T-helper 17 cell (primary cell): Measurements from ENCODE around the gene PADI4. TPM values are rescaled to one million over a fixed set of nuclear protein-coding genes. Genes with fewer than 3 reads are reported as not detected.

ENCODE experiments used
- ATAC-seq: fragments of 150-1000 bp; cut with Tn5 transposase; 2 replicates; pipeline ENCODE4 v1.10.0; 2021; ENCODE audit warnings: mild to moderate bottlenecking, moderate library complexity
- DNase-seq, 3 donors: peaks; one replicate each; pipeline versions ENCODE4 v3.0.0 to v3.0.0-alpha.2; 2020 to 2021
- H3K9me3 ChIP-seq: one replicate; pipeline ENCODE4 v1.7.0; 2013; ENCODE audit warnings: low read length, mild to moderate bottlenecking; ENCODE audit not compliant: control insufficient read depth, poor library complexity, severe bottlenecking
- H3K27ac Mint-ChIP-seq: one replicate; pipeline ENCODE4 v1.8.0; 2022; ENCODE audit warnings: mild to moderate bottlenecking, moderate library complexity, mixed read lengths
- H3K27me3 Mint-ChIP-seq: one replicate; pipeline ENCODE4 v1.8.0; 2022; ENCODE audit warnings: mixed read lengths
- H3K36me3 Mint-ChIP-seq: one replicate; pipeline ENCODE4 v1.8.0; 2022; ENCODE audit warnings: low read depth, mixed read lengths
- H3K4me1 Mint-ChIP-seq: one replicate; pipeline ENCODE4 v1.8.0; 2022; ENCODE audit warnings: mild to moderate bottlenecking, mixed read lengths
- H3K4me3 Mint-ChIP-seq: one replicate; pipeline ENCODE4 v1.8.0; 2022; ENCODE audit warnings: mild to moderate bottlenecking, moderate library complexity, mixed read lengths
- total RNA-seq, 4 donors: library from RNA in 2 of 4; stranded (reverse) in 2 of 4; gene quantifications; one replicate each; pipeline ENCODE4 v1.2.3 and lab custom pipeline; 2022 to 2026

PADI4 gene
- total RNA-seq, 2 donors from 2014 or later: 1.5 to 1.6 TPM

GRCh38 chr1:17292299-17293160 lies 15.5 kb upstream of the PADI4 start:
- Mint-ChIP-seq H3K27me3 (peaks cover 40% of the 10 kb centered on the region), H3K27ac (no peak overlapping the region)
- ATAC-seq: no peak

GRCh38 chr1:17293681-17294425 lies 14.1 kb upstream of the PADI4 start:
- H3K9me3 ChIP-seq: no peaks in the 10 kb centered on the region
- ATAC-seq (no peak), DNase-seq (no peak)
- H3K27me3 Mint-ChIP-seq: peaks cover 35% of the 10 kb centered on the region
- H3K36me3 Mint-ChIP-seq: no peaks in the 10 kb centered on the region
- no peaks in the 10 kb centered on the region for H3K4me1 Mint-ChIP-seq
- H3K4me3 Mint-ChIP-seq: no peak overlapping the region
- peak overlapping the region; percentile 27 for H3K27ac Mint-ChIP-seq

More at GRCh38 chr1:17292299-17293160, 15.5 kb upstream of the PADI4 start:
- no peak overlapping the region for H3K4me3 Mint-ChIP-seq
- no peaks in the 10 kb centered on the region for H3K36me3 Mint-ChIP-seq
- no peaks in the 10 kb centered on the region for H3K4me1 Mint-ChIP-seq
- DNase-seq: no peak
- no peaks in the 10 kb centered on the region for H3K9me3 ChIP-seq

- Mint-ChIP-seq H3K36me3 (no peaks in the 10 kb centered on the region), H3K27ac (no peak overlapping the region)
- no peak for ATAC-seq
Measured at GRCh38 chr1:17295292-17295691, 12.7 kb upstream of the PADI4 start.

GRCh38 chr1:17296086-17296485 lies 11.9 kb upstream of the PADI4 start:
- no peaks in the 10 kb centered on the region for H3K4me1 Mint-ChIP-seq
- H3K4me3 Mint-ChIP-seq: no peak overlapping the region
- peaks cover 28% of the 10 kb centered on the region for H3K27me3 Mint-ChIP-seq
- H3K27ac Mint-ChIP-seq: no peak overlapping the region
- no peaks in the 10 kb centered on the region for H3K36me3 Mint-ChIP-seq
- H3K9me3 ChIP-seq: no peaks in the 10 kb centered on the region
- DNase-seq (no peak), ATAC-seq (no peak)

More at GRCh38 chr1:17295292-17295691, 12.7 kb upstream of the PADI4 start:
- Mint-ChIP-seq H3K27me3 (peaks cover 35% of the 10 kb centered on the region), H3K4me1 (no peaks in the 10 kb centered on the region), H3K4me3 (no peak overlapping the region)
- H3K9me3 ChIP-seq: no peaks in the 10 kb centered on the region
- DNase-seq: no peak

GRCh38 chr1:17297991-17298390 lies 10.0 kb upstream of the PADI4 start:
- Mint-ChIP-seq H3K4me3 (no peak overlapping the region), H3K36me3 (no peaks in the 10 kb centered on the region)

GRCh38 chr1:17301767-17302166 lies 6.2 kb upstream of the PADI4 start:
- DNase-seq (no peak), ATAC-seq (no peak)
- H3K36me3 Mint-ChIP-seq: no peaks in the 10 kb centered on the region
- H3K27ac Mint-ChIP-seq: no peak overlapping the region
- H3K4me1 Mint-ChIP-seq: peaks cover 3% of the 10 kb centered on the region
- H3K4me3 Mint-ChIP-seq: no peak overlapping the region
- peaks cover 17% of the 10 kb centered on the region for H3K27me3 Mint-ChIP-seq
- no peaks in the 10 kb centered on the region for H3K9me3 ChIP-seq

More at GRCh38 chr1:17297991-17298390, 10.0 kb upstream of the PADI4 start:
- no peaks in the 10 kb centered on the region for H3K9me3 ChIP-seq
- ATAC-seq (no peak), DNase-seq (no peak)
- Mint-ChIP-seq H3K27ac (no peak overlapping the region), H3K4me1 (no peaks in the 10 kb centered on the region), H3K27me3 (peaks cover 23% of the 10 kb centered on the region)

GRCh38 chr1:17304151-17304825 lies 3.7 kb upstream of the PADI4 start:
- peaks cover 3% of the 10 kb centered on the region for H3K4me1 Mint-ChIP-seq
- no peaks in the 10 kb centered on the region for H3K9me3 ChIP-seq
- ATAC-seq (no peak), DNase-seq (no peak)
- no peak overlapping the region for H3K4me3 Mint-ChIP-seq
- peaks cover 41% of the 10 kb centered on the region for H3K27me3 Mint-ChIP-seq
- H3K27ac Mint-ChIP-seq: no peak overlapping the region
- H3K36me3 Mint-ChIP-seq: peaks cover 2% of the 10 kb centered on the region

GRCh38 chr1:17304826-17305175 lies 3.2 kb upstream of the PADI4 start:
- Mint-ChIP-seq H3K4me3 (no peak overlapping the region), H3K27ac (no peak overlapping the region), H3K36me3 (peaks cover 2% of the 10 kb centered on the region), H3K27me3 (peaks cover 46% of the 10 kb centered on the region), H3K4me1 (peaks cover 3% of the 10 kb centered on the region)
- H3K9me3 ChIP-seq: no peaks in the 10 kb centered on the region
- ATAC-seq (no peak), DNase-seq (no peak)

- H3K36me3 Mint-ChIP-seq: peaks cover 7% of the 10 kb centered on the region
- peaks cover 54% of the 10 kb centered on the region for H3K27me3 Mint-ChIP-seq
- DNase-seq (no peak), ATAC-seq (no peak)
- H3K4me1 Mint-ChIP-seq: peaks cover 3% of the 10 kb centered on the region
- no peak overlapping the region for H3K27ac Mint-ChIP-seq
- H3K9me3 ChIP-seq: no peaks in the 10 kb centered on the region
- H3K4me3 Mint-ChIP-seq: no peak overlapping the region
Measured at GRCh38 chr1:17305576-17306095, 2.4 kb upstream of the PADI4 start.

- H3K9me3 ChIP-seq: no peaks in the 10 kb centered on the region
- ATAC-seq (no peak), DNase-seq (no peak)
- H3K4me3 Mint-ChIP-seq: no peak overlapping the region
- peaks cover 54% of the 10 kb centered on the region for H3K27me3 Mint-ChIP-seq
- H3K4me1 Mint-ChIP-seq: peaks cover 3% of the 10 kb centered on the region
- no peak overlapping the region for H3K27ac Mint-ChIP-seq
- peaks cover 7% of the 10 kb centered on the region for H3K36me3 Mint-ChIP-seq
Measured at GRCh38 chr1:17306407-17306806, 1.6 kb upstream of the PADI4 start.

- Mint-ChIP-seq H3K27ac (no peak overlapping the region), H3K4me1 (peaks cover 3% of the 10 kb centered on the region)
- no peak for ATAC-seq
Measured at GRCh38 chr1:17306921-17307320, 1.1 kb upstream of the PADI4 start.

GRCh38 chr1:17307329-17307728 lies 668 bp upstream of the PADI4 start:
- Mint-ChIP-seq H3K27me3 (peaks cover 55% of the 10 kb centered on the region), H3K27ac (no peak overlapping the region), H3K4me1 (peaks cover 7% of the 10 kb centered on the region), H3K4me3 (no peak overlapping the region), H3K36me3 (peaks cover 7% of the 10 kb centered on the region)
- ATAC-seq (no peak), DNase-seq (no peak)
- no peaks in the 10 kb centered on the region for H3K9me3 ChIP-seq

More at GRCh38 chr1:17306921-17307320, 1.1 kb upstream of the PADI4 start:
- H3K9me3 ChIP-seq: no peaks in the 10 kb centered on the region
- no peak for DNase-seq
- Mint-ChIP-seq H3K4me3 (no peak overlapping the region), H3K36me3 (peaks cover 7% of the 10 kb centered on the region), H3K27me3 (peaks cover 54% of the 10 kb centered on the region)

- Mint-ChIP-seq H3K27me3 (peaks cover 62% of the 10 kb centered on the region), H3K36me3 (peaks cover 7% of the 10 kb centered on the region), H3K27ac (no peak overlapping the region), H3K4me3 (no peak overlapping the region), H3K4me1 (peaks cover 10% of the 10 kb centered on the region)
- ATAC-seq (no peak), DNase-seq (no peak)
- no peaks in the 10 kb centered on the region for H3K9me3 ChIP-seq
Measured at GRCh38 chr1:17308593-17308992, 596 bp downstream of the PADI4 start.
